Effector CD4-positive, alpha-beta T cell (primary cell): Measurements from ENCODE around the gene PHC1.
"Not testable (repeated sequence)": the region's sequence is repeated elsewhere in the genome, so short reads cannot be mapped to it uniquely, and the experiment has no call there.

Experiments
- DNase-seq: peaks from one replicate; pipeline ENCODE4 v3.0.0-alpha.2; 2020
- total RNA-seq: gene quantifications from one replicate; lab custom pipeline; 2026; lab: John Stamatoyannopoulos, UW

PHC1 gene
- total RNA-seq, result 29.5 reads per million, percentile 56 among the genes with 10 or more reads in this experiment

DNA sequence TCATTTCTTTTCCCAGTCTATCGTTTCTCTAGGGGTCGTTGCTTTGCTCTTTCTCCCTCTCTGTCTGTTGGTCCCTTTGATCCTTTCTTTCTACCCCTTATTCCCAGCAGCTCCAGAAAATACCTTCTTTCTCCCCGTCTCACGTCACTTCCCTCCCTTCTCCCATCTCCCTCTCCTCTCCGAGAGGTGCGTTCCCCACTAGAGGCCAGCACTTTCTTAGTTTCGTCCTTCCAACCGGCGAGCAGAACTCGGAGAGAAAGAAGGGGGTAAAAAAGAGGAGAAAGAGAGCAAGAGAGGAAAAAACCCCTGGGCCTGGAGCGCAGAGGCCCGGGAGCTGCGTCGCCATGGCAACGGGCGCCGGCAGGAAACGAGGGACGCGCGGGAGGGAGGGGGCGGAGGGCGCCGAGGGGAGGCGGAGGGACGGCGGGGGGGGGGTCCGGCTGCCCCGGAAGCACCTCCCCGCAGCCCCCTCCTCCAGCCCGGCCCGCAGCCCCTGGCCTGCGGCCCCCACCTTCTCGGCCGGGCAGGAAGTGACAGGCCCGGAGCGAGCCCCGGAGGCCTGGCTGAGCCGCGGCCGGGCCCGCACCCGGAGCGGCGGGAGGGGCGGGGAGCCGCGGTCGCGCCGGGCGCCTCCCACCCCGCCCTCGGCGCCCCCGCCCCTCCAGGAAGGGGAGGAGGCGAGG, at the start of gene PHC1:
Gene PHC1, plus strand, starts transcription at position 477 of the 683 bp plus-strand sequence. CDS start 3,169 bp downstream, outside the sequence.
- peak; percentile 79 for DNase-seq

DNA sequence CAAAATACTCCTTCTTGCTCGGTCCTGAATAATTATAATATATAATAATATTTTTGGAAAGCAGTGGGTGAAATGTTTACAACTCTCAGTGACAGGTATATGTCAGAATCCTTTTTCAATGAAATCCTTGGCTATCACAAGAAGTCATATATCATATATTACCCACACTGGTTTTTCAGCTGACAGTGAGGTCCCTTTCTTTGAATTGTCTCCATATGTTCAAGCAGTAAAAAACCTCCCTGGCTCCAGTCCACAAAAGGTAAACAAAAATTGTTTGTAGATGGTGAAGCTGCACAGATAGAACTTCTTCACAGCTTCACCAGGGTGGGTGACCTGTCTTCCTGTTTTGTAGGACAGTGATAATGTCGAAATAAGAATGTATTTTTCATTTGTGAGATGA, 47.9 kb upstream of the PHC1 start:
- DNase-seq, result no peak

DNA sequence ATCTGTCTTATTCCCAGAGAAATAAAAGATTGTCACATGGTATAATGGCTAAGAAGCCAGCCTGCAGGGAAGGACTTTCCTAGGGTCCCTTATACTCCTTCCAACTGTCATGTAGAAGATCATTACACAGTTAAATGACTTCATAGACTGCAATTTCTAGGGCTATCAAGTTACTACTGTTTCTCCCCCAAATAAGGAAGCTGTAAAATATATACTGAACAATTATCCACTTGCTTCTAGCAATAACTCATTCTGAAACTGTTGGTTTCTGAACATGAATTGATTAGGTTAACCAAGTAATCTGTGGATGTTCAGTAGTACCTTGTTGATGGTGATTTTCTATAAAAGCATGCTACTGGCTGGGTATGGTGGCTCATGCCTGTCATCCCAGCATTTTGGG, 47.3 kb upstream of the PHC1 start:
- no peak for DNase-seq

DNA sequence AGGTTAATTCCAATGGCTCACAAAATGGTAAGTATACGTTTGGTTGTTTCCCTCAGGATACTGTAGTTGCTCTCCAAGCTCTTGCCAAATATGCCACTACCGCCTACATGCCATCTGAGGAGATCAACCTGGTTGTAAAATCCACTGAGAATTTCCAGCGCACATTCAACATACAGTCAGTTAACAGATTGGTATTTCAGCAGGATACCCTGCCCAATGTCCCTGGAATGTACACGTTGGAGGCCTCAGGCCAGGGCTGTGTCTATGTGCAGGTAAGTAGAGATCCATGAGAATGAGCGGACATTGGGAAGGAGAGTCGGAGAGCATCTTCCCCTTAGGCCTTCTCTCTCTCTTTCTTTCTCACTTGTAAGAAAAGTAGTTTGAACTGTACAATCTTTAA, 46.5 kb upstream of the PHC1 start:
- DNase-seq, result no peak

GRCh38 chr12:8870586-8870985, 43.7 kb upstream of the PHC1 start:
- DNase-seq, result no peak

DNA sequence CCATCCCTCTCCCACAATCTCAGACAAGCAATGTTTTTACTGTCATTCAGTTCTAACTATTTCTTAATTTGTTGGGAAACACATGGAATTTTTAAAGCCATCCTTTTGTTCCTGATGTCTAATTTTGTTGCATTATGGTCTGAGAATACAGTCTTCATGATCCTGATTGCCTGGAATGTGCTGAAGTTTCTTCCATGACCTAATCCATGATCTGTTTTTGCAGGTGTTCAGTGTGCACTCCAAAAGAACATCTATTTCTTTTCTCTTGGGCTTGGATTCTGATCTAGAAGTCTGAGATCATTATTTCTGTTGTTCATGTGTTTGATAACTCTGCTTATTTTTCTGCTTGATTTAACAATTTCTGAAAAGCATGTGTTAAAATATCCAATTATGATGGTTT, 43.2 kb upstream of the PHC1 start:
- DNase-seq, result no peak

DNA sequence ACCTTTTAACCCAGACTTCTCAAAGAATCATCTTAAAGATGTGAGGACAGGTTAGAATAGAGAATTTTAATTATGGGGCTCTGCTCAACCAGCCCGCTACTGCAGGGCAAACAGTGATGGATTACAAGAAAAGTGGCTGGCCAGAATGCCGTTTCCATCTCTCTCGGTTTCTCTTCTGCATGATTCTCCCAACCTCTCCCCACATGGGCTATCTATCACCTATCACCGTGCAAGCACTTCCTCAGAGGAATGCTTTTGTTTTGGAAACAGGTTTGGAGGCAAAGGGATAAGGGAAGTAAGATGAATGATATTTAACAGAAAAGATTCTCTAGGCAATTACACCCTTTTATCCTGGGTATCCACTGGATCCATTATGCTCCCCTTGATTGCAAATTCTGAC, 37.4 kb upstream of the PHC1 start:
- DNase-seq, result no peak

DNA sequence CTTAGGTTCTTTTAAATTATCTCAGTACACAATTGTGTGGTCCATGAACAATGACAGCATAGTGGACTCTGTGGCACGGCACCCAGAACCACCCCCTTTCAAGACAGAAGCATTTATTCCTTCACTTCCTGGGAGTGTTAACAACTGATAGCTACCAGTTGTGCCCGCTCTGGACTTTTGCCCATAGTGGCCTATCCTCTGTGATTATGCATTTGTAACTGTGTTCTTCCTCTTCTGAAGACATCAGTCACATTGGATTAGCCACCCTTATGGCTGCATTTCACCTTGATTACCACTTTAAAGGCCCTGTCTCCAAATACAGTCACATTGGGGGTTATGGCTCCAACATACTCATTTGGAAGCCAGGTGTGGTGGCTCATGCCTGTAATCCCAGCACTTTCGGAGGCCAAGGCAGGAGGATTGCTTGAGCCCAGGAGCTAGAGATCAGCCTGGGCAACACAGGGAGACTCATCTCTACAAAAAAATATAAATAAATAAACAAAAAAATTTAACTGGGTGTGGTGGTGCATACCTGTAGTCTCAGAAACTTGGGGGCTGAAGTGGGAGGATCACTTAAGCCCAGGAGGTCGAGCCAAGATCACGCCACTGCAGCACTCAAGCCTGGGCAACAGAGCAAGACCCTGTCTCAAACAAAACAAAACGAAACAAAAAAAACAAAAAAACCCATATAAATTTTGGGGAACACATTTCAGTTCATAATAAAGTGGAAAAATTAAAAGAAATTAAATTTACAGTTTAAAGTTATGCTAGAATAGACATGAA, 27.6 kb upstream of the PHC1 start:
- no peak for DNase-seq

- no peak for DNase-seq
These were observed 27.0 kb upstream of the PHC1 start for GRCh38 chr12:8887285-8887715.

DNA sequence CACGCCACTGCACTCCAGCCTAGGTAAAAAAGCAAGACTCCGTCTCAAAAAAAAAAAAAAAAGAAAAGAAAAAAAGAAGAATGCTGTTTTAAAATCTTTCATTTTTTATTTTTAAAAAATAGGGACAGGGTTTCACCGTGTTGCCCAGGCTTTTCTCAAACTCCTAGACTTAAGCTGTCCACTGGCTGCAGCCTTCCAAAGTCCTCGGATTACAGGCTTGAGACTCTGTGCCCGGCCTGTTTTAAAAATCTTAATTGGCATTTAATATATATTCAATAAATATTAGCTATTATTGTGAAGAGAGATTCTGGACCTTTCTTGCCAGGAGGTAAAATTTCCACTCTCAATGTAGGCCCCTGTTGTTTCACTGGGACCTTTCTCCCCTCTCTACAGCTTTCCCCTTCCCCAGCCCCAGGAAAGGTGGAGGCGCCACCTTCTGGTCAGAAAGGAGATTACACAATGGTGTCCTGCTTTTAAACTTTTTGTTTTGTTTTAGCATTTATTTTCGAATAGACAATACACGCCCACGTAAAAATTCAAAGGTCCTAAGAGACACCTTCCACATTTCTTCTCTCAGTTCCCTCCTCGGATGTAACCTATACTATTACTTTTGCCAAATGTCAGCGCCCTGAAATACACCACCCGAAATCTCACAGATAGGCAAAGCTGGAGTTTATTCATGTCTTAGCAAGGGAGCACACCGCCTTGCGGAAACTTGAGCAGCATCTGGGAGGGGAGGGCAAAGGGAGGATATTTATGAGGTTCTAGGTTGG, 23.8 kb upstream of the PHC1 start:
- DNase-seq, result peak; percentile 51

- DNase-seq, result no peak
These were observed 22.3 kb upstream of the PHC1 start for GRCh38 chr12:8891976-8892375.

DNA sequence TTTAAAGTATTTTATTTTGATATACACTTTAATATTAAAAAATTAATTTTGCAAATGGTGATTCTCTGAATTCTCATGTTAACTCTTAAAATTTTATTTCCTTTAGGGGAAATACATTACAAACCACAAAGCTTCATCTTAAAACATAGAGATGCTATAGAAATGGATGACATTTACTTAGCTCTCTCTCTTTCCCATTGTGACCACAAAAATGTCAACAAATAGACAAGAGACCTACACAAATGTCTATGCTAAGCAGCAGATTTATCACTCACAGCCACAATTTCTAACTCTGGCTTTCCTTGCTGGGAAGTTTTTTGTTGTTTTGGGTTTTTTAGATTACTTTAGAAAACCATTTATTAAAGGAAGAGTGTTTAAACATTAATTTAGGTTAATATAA, 19.9 kb upstream of the PHC1 start:
- no peak for DNase-seq

DNA sequence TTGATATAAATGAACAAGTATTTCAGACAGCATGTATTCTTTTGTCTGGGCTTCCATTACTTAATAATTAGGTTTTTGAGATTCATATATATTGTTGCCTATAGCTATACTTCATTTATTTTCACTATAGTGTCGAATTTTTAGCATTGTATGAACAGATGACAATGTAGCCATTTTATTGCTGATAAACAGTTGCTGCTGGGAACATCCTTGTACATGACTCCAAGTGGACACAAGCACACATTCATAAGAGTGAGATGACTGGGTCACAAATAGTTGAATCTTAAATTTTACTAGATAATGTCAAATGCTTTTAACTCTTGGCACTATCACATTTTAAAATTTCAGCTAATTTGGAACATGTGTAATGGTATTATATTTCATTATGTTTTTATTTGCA, 19.3 kb upstream of the PHC1 start:
- no peak for DNase-seq

DNA sequence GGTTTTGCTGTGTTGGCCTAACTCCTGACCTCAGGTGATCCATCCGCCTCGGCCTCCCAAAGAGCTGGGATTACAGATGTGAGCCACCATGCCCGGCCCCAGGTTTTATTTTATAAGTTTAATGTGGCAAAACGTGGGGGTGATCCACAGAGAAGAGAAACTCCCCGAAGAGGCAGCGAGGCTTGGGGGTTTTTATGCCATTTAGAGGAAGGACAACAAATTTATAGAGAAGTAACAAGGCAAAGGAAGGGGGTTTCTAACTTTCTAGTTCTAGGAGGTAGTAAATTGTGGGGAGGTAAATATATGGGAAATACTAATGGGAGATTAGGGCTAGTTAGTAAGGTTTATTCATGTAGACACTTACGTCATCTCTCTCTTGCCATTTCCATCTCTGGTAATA, 17.2 kb upstream of the PHC1 start:
- no peak for DNase-seq

GRCh38 chr12:8899830-8900229, 14.5 kb upstream of the PHC1 start:
- no peak for DNase-seq

GRCh38 chr12:8902703-8903102, 11.6 kb upstream of the PHC1 start:
- not testable (repeated sequence) for DNase-seq

DNA sequence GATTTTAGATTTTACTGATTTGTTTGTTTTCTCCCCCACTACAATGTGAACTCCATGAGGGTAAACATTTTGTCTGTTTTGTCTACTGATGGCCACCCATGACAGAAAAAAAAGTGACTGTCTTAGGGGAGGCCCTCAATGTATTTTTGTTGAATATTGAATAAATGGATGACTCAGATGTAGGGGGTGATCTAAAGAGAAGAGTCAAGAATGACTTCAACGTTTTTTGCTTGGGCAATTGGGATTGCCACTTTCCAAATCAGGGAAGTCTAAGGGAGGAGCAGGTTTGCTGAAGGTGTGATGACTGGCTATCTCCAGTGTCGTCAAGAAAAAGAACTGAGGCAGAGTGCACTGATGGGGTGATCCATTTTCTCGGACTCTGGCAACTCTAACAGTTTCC, 10.7 kb upstream of the PHC1 start:
- no peak for DNase-seq

DNA sequence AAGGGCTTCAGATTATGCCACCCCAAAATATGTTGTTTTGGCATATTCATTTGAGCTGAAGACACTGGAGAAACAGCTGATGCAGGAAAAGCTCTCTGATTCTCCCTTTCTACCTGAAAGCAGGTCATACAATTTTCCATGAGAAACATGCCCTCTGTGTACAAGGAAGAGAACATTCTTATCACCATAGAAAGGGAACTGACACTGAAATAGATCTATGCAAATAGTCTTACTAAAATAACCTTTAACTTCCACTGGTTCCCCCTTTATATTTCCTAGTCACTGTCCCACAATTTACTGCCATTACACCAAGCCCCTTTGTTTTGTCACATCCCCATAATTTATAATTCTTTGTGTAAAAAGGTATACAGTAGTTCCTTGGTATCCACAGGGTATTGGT, 9.6 kb upstream of the PHC1 start:
- no peak for DNase-seq

DNA sequence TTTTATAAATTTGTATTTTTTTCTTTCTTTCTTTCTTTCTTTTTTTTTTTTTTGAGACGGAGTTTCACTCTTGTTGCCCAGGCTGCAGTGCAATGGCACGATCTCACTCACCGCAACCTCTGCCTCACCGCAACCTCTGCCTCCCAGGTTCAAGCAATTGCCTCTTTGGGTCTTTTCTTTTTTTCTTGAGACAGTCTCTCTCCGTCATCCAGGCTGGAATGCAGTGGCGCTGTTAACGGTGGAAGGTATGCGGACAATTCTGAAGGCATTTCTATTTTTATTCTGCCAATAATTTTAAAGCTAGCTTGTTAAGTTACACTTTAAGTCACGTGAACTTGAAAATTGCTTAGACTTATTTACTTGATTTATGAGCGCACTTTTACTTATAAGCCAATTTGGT, 8.8 kb upstream of the PHC1 start:
- no peak for DNase-seq

DNA sequence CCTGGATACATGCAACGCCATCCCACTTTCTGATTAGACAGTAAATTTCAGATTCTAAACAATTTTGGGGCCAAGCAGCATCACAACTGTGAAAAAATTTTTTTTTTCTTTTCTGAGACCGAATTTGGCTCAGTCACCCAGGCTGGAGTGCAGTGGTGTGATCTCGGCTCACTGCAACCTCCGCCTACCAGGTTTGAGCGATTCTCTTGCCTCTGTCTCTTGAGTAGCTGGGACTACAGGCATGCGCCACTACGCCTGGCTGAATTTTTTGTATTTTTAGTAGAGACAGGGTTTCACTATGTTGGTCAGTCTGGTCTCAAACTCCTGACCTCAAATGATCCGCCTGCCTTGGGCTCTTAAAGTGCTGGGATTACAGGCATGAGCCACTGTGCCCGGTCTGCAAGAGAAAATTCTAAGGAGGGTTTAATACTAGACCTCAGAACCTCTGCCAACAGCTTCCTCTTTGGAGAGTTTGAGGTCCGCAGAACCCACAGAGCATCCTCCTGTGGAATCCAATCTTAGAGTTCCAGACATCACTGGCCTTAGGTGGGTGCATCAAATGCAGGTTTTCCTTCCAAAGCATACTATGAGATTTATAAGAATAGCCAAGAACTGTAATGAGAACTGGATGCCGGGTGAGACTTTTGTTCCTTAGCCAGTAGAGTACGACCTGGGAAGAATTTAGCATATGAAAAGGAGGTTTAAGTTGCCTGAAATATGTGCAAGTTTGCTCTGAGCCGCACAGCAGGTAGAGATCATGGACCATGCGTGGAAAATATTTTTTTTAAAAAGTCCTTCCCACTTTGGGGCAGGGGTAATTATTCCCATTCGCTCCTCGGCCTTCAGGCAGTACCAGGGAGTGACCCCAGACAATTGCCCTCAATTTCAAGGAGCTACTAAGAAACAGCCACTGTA, 7.8 kb upstream of the PHC1 start:
- DNase-seq, result no peak

- no peak for DNase-seq
These were observed 6.8 kb upstream of the PHC1 start for GRCh38 chr12:8907513-8907912.

DNA sequence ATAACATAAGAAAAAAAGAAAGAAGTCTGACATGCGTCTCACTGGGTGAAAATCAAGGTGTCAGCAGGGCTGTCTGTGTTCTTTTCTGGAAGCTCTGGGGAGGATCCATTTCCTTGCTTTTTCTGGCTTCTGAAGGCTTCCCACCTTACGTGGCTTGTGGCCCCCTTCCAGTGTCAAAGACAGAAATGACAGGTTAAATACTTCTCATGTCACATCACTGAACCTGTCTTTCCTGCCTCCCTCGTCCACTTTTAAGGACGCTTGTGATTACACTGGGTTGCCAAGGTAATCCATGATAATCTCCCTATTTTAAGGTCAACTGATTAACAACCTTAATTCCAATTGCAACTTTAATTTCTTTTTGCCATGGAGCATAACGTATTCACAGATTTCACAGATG, 4.6 kb upstream of the PHC1 start:
- no peak for DNase-seq
